GM21526 (cell line): Measurements from ENCODE around the gene KCNQ1.

Experiments
- ATAC-seq: cut with Tn5 transposase; IDR thresholded peaks from one replicate; pipeline ENCODE4 v1.9.1; 2021; ENCODE audit warnings: moderate library complexity; ENCODE audit not compliant: unreplicated experiment, low FRiP score

KCNQ1 gene

DNA sequence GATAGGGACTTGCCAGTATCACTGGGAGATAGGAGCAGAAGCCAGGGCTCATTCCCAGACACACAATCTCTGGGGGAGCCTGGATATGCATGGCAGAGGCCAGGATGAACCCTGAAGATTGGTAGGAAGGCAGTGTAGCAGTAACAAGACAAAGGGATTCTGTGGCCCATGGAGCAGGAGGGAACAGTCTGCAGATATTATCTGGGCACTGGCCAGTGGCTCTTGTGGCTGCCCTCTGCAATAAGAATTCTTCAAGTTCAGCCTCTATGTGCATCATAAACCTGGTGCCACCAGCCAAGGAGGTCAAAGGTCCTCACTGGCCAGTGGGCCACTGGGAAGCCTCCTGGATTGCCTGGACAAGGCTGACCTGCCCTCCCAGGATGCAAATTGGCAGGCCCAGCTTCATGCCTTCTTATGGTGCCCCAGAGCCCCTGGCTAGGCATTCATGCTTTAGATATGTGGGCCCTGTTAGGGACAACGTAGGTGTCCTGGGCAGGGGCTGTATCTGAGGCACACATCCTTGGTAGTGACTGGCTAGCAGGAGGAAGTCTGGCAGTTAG, 225.8 kb downstream of the KCNQ1 start:
- no peak for ATAC-seq

DNA sequence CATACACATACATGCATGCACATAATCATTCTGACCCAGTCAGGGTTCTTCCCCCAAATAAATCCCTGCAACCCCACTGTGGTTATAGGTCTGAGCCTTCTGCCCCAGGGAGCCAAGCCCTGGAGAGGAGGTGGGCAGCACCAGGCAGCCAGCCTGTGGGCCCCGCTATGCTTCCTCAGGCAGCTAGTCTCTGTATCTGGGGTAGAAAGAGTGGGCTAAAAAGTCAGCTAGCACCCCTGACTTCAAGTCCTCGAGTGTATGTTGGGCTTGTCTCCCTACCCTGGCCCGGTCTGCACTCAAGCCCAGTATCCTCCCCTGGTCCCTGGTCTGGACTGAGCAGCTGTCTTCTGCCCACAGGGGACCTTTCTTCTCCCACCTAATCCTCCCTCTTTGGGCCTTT, 226.9 kb downstream of the KCNQ1 start:
- ATAC-seq, result no peak

DNA sequence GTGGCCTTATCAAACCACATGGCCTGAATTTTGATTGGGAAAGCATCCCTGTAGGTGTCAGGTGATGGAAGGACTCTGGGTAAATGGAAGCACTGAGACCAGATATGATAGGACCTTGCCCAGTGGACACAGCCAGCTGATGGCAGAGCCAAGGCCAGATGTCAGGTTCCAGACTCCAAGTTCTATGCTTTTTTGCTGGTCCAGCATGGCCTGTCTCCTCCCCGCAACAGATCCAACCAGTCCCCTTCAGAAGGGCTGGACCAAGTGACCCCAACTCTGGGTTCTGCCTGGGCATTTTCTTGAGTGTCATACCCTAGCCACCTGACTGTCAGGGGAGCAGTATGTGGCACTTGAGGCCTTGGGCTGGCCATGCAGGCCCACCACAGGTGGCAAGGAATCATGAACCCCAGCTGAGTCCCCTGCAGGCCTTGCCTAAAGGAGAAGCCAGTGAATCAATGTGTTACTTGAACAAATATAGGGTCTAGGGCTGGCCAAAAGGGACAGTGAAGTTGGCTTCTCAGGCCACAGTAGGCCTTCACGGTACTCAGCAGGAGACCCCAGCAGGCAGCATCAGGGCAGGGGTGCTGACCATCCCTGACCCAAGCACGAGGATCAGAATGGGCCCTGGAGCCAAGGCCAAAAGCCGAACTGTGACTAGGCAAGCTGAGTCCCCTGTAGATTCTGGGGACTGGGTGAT, 227.9 kb downstream of the KCNQ1 start:
- ATAC-seq, result no peak

- no peak for ATAC-seq
Measured at GRCh38 chr11:2673250-2673610, 228.4 kb downstream of the KCNQ1 start.

DNA sequence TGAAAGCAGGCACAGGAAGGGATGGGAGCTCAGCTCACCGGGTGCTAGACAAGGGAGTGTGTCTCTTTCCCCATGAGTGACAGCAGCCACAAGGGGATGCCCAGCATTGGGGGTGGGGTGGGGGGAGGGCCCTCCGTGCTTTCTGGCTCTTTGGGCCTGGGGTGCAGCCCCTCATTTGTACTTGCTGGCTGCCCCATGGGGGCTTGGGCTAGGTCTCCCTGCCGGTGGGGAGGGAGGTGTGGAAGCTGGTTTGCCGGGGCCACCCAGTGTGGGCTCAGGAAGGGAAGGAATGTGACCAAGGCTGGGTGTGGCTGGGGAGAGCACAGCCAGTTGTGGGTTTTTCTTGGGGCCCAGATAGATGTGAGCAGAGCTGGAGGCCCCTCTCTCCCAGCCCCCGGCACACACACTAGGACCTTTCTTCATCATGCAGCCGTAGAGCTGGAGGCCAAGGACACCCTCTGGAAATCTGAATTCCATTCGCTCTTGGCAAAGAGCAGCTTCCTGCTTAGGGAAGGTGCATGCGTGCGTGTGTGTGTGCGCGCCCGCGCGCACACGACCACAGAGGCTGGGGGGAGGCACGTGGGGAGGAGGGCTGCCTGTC, 229.2 kb downstream of the KCNQ1 start:
- ATAC-seq, result no peak

- no peak for ATAC-seq
Measured at GRCh38 chr11:2674658-2675131, 229.9 kb downstream of the KCNQ1 start.

DNA sequence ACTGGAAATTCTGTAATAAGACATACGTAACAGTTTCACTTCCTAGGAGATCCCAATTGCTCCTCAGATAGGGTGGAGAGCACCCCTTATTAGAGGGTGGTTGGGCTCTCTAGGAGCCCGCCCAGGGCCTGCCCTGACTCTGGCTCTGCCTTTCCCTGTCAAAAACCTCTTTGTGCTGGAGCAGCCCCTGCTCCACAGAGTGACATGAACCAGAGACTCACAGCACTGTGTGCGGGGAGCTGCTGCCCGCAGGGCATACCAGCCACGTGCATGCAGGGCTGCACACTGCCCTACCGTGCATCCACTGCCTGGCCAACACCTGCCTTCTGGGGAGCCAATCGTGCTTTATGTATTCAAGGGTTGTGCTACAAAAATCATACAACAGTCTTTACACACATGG, 230.7 kb downstream of the KCNQ1 start:
- no peak for ATAC-seq

DNA sequence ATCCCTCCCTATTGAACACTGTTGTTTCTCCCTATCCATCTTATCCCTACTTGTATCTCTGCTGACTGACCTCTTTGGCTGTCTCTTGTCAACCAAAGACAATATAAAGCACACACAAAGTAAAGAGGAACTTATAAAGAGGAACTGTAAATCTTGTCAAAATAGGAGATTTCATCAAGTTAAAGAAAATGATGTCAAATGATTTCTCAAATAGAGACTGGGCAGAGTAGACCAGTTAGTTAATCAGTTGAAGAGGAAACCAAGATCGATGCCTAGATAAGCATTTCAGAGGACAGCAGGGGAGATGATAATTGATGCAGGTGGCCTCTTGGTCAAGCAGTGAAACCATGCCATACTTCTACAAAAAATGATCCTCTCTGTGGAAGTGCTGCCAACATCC, 232.3 kb downstream of the KCNQ1 start:
- ATAC-seq, result no peak

GRCh38 chr11:2678396-2678795, 233.6 kb downstream of the KCNQ1 start:
- ATAC-seq, result no peak

DNA sequence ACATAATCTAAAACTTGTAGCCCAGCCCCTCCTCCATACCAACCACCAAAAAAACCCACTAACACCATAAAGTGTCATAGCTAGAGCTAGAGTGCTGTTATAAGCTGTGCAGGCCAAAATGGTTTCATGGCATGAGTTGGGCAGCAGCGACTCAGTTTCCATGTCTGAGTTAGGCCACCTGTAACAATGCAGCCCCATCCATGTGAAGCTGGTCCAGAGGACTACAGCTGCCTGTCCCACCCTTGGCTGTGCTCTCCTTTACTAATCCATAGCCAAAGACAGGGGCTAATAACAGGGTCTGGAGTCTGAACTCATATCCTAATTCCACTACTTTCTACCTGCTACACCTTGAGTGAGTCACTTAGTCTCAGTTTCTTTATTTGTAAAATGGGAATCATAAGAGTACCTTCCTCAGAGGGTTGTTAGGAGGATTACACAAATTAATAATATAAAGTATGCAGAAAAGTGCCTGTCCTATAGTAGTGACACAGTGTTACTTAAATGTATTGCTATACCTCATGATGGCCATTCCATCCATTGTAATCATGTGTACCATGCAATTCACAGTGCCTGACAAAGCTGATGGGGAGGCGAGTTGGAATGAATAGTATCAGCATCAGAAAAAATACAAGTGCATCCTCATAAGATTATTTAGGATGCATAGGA, 234.3 kb downstream of the KCNQ1 start:
- no peak for ATAC-seq

- ATAC-seq, result no peak
Measured at GRCh38 chr11:2681408-2682145, 236.8 kb downstream of the KCNQ1 start.

GRCh38 chr11:2683806-2684205, 239.0 kb downstream of the KCNQ1 start:
- no peak for ATAC-seq

- no peak for ATAC-seq
Measured at GRCh38 chr11:2684581-2684980, 239.8 kb downstream of the KCNQ1 start.

- ATAC-seq, result no peak
Measured at GRCh38 chr11:2685051-2685450, 240.2 kb downstream of the KCNQ1 start.

GRCh38 chr11:2685566-2686359, 241.0 kb downstream of the KCNQ1 start:
- no peak for ATAC-seq

GRCh38 chr11:2686360-2687222, 241.8 kb downstream of the KCNQ1 start:
- no peak for ATAC-seq

DNA sequence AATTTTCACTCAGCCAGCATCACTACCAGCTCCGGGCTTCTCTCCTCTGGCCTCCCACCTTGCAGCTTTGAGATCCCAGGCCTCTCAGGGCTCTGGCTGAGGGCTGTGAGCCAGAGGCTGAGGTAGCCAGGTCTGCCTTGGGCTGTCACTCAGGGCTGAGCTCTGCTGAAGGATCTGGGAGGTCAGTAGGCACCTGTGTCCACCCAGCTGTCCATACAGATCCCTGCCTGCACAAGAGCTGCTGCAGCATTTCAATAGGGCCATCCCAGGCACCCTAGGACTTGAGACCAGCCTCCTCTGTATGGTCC, 242.4 kb downstream of the KCNQ1 start:
- ATAC-seq, result no peak

DNA sequence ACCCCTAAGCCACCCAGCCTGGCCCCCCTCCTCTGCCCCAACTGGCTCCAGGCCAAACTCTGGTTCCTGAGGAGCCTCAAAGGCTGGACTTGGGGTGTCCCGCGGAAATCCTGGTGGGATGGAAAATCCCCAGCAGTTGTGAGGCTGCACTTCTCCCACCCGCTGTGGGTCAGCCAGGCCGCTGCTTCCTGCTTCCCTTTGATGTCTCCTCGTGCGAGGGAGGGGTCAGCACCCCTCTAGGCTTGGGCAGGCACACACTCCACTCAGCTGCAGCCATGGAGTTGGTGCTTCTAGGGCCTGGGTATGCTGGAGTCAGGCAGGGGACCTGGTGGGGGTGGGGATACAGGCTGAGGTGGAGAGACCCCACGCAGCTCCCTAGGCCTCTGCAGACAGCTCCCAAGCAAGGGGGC, 243.0 kb downstream of the KCNQ1 start:
- ATAC-seq, result no peak
